ENCODE results near the gene MTMR11.

GRCh38 chr1:149940427-149940826 is 3.7 kb upstream of the MTMR11 start:
- TF ChIP-seq CTCF (CRISPR knock-in tag; IDR thresholded peaks at IDR 0.05) (no peak), FIP1L1 (IDR thresholded peaks at IDR 0.05; ENCODE audit: borderline replicate concordance, insufficient read depth, low read depth, low read length) (no peak), ZFP36 (IDR thresholded peaks at IDR 0.05; ENCODE audit: borderline replicate concordance, low read depth, low read length, partially characterized antibody) (no peak), ARID2 (CRISPR knock-in tag; IDR thresholded peaks at IDR 0.05; ENCODE audit: borderline replicate concordance) (no peak), SATB2 (CRISPR knock-in tag; IDR thresholded peaks at IDR 0.05) (no peak), ZNF513 (CRISPR knock-in tag; conservative IDR thresholded peaks at IDR 0.05) (no peak), YY1 (IDR thresholded peaks at IDR 0.05; ENCODE audit: insufficient read depth, insufficient replicate concordance, low read depth, low read length) (no peak), POLR2AphosphoS5 (IDR thresholded peaks at IDR 0.05; ENCODE audit: low read depth, low read length) (no peak), ZNF839 (CRISPR knock-in tag; IDR thresholded peaks at IDR 0.05; ENCODE audit: borderline replicate concordance) (no peak), ZNF24 (IDR thresholded peaks at IDR 0.05) (no peak), BCLAF1 (IDR thresholded peaks at IDR 0.05) (no peak), RXRB (CRISPR knock-in tag; IDR thresholded peaks at IDR 0.05; ENCODE audit: borderline replicate concordance) (no peak), ARID5B (CRISPR knock-in tag; IDR thresholded peaks at IDR 0.05) (no peak), CHD2 (IDR thresholded peaks at IDR 0.05; ENCODE audit: low read depth, low read length) (no peak)
